IPS-NIHi7 (cell line): ENCODE measurements around the gene TP73.

Experiments used
- DNase-seq: peaks from one replicate; pipeline ENCODE4 v3.0.0; 2012; ENCODE audit warnings: mixed read lengths; ENCODE audit errors: extremely low spot score

The TP73 gene

GRCh38 chr1:3688356-3689137 is 36.2 kb downstream of the TP73 start:
- peak; percentile 76 for DNase-seq

GRCh38 chr1:3689138-3689750 is 36.9 kb downstream of the TP73 start:
- no peak for DNase-seq

- no peak for DNase-seq
These were observed 38.2 kb downstream of the TP73 start for GRCh38 chr1:3690282-3691065.

- DNase-seq = no peak
These were observed 39.3 kb downstream of the TP73 start for GRCh38 chr1:3691421-3692204.

GRCh38 chr1:3692598-3692997 is 40.3 kb downstream of the TP73 start:
- no peak for DNase-seq

GRCh38 chr1:3693321-3693720 is 41.0 kb downstream of the TP73 start:
- DNase-seq = no peak

GRCh38 chr1:3695326-3696217 is 43.3 kb downstream of the TP73 start:
- peak; percentile 92 for DNase-seq

- no peak for DNase-seq
These were observed 44.4 kb downstream of the TP73 start for GRCh38 chr1:3696689-3697088.

- no peak for DNase-seq
These were observed 44.8 kb downstream of the TP73 start for GRCh38 chr1:3697104-3697503.

- no peak for DNase-seq
These were observed 45.5 kb downstream of the TP73 start for GRCh38 chr1:3697810-3698209.

- no peak for DNase-seq
These were observed 46.5 kb downstream of the TP73 start for GRCh38 chr1:3698660-3699408.

- DNase-seq = no peak
These were observed 47.3 kb downstream of the TP73 start for GRCh38 chr1:3699596-3699995.

GRCh38 chr1:3700631-3701030 is 48.3 kb downstream of the TP73 start:
- DNase-seq = no peak

- DNase-seq = no peak
These were observed 50.2 kb downstream of the TP73 start for GRCh38 chr1:3702528-3702927.

GRCh38 chr1:3702990-3703728 is 50.8 kb downstream of the TP73 start:
- no peak for DNase-seq

- DNase-seq = no peak
These were observed 51.6 kb downstream of the TP73 start for GRCh38 chr1:3703786-3704371.

- no peak for DNase-seq
These were observed 53.1 kb downstream of the TP73 start for GRCh38 chr1:3705341-3705950.

GRCh38 chr1:3706651-3707297 is 54.5 kb downstream of the TP73 start:
- DNase-seq = no peak
